SK-N-SH (cell line): Measurements from ENCODE around the gene IKZF5. TPM values are rescaled to one million over a fixed set of nuclear protein-coding genes. Genes with fewer than 3 reads are reported as not detected.

Source experiments
- CTCF ChIA-PET: fragments of 300-600, 350-600 bp; formaldehyde crosslinking; extraction: SDS; loops from one replicate; lab custom pipeline; 2021; lab: Yijun Ruan, JAX
- POLR2A ChIA-PET: fragments of 350-600 bp; sonication (Branson Sonifier 250); formaldehyde crosslinking; extraction: SDS; loops from one replicate; lab custom pipeline; 2020; ENCODE audit warnings: antibody characterized with exemption, inconsistent platforms; lab: Yijun Ruan, JAX
- DNase-seq: peaks from one replicate; pipeline ENCODE4 v3.0.0; 2012
- H2AFZ ChIP-seq: fragments of 200-600 bp; sonication (generic); 2 replicates; pipeline ENCODE4 v1.8.1; 2016; ENCODE audit warnings: antibody characterized with exemption, mild to moderate bottlenecking, low read depth
- H3F3A ChIP-seq: fragments of 200-600 bp; sonication (generic); replicated peaks from 2 replicates; pipeline ENCODE3; 2016; ENCODE audit warnings: antibody characterized with exemption, mild to moderate bottlenecking; ENCODE audit not compliant: insufficient read depth
- H3K27ac ChIP-seq, 2 experiments: fragments of 200-500 bp in 1 of 2; fragments of 200-600 bp in 1 of 2; sonication (Bioruptor generic) in 1 of 2; sonication (generic), shearing (Covaris generic) in 1 of 2; 2 replicates each; pipeline versions ENCODE4 v1.5.1 to v1.6.1; 2014 to 2016; ENCODE audit warnings: low read depth in 2 of 2, inconsistent platforms in 1 of 2, low read length in 1 of 2, mild to moderate bottlenecking in 1 of 2, mixed read lengths in 1 of 2
- H3K27me3 ChIP-seq: fragments of 200-600 bp; sonication (generic), shearing (Covaris generic); 2 replicates; pipeline ENCODE4 v1.6.1; 2016; ENCODE audit warnings: mixed run types; ENCODE audit not compliant: insufficient read depth
- H3K36me3 ChIP-seq, 2 experiments: fragments of 200-500 bp in 1 of 2; fragments of 200-600 bp in 1 of 2; sonication (Bioruptor generic) in 1 of 2; sonication (generic) in 1 of 2; replicated peaks in 1 of 2; 2 replicates each; pipeline versions ENCODE3 to v1.5.1; 2014 to 2016; ENCODE audit warnings: low read length in 1 of 2, mild to moderate bottlenecking in 1 of 2; ENCODE audit not compliant: insufficient read depth in 2 of 2, control insufficient read depth in 1 of 2
- H3K4me1 ChIP-seq, 2 experiments: fragments of 200-500 bp in 1 of 2; fragments of 200-600 bp in 1 of 2; sonication (Bioruptor generic) in 1 of 2; sonication (generic), shearing (Covaris generic) in 1 of 2; 2 replicates each; pipeline versions ENCODE4 v1.5.1 to v1.6.1; 2014 to 2016; ENCODE audit warnings: low read depth in 1 of 2, low read length in 1 of 2, mixed run types in 1 of 2; ENCODE audit not compliant: insufficient read depth in 2 of 2, control insufficient read depth in 1 of 2
- H3K4me2 ChIP-seq: fragments of 200-600 bp; sonication (generic), shearing (Covaris generic); 2 replicates; pipeline ENCODE4 v1.6.1; 2017; ENCODE audit warnings: mixed run types
- H3K4me3 ChIP-seq, 2 experiments: fragments of 200-500 bp in 1 of 2; fragments of 200-600 bp in 1 of 2; sonication (Bioruptor generic) in 1 of 2; sonication (generic), shearing (Covaris generic) in 1 of 2; 2 replicates each; pipeline versions ENCODE4 v1.5.1 to v1.8.1; 2014 to 2016; ENCODE audit warnings: low read depth in 2 of 2, inconsistent platforms in 1 of 2, low read length in 1 of 2, mild to moderate bottlenecking in 1 of 2, mixed read lengths in 1 of 2, moderate library complexity in 1 of 2
- H3K79me2 ChIP-seq: fragments of 200-600 bp; sonication (generic); 2 replicates; pipeline ENCODE4 v1.8.1; 2017; ENCODE audit warnings: mild to moderate bottlenecking; ENCODE audit not compliant: insufficient read depth
- H3K9ac ChIP-seq: fragments of 200-600 bp; sonication (generic); 2 replicates; pipeline ENCODE4 v1.6.1; 2017; ENCODE audit warnings: mixed run types
- H3K9me2 ChIP-seq: fragments of 200-600 bp; sonication (generic); 2 replicates; pipeline ENCODE4 v1.6.1; 2017; ENCODE audit warnings: mixed run types
- H3K9me3 ChIP-seq: fragments of 200-600 bp; sonication (generic); 2 replicates; pipeline ENCODE4 v1.6.1; 2017; ENCODE audit warnings: mixed run types, mild to moderate bottlenecking, moderate library complexity
- H4K20me1 ChIP-seq: fragments of 200-600 bp; sonication (generic); 2 replicates; pipeline ENCODE4 v1.6.1; 2017; ENCODE audit warnings: mild to moderate bottlenecking, mixed run types; ENCODE audit not compliant: insufficient read depth
- ELF1 ChIP-seq: IDR thresholded peaks from 2 replicates; pipeline ENCODE4 v1.4.0; 2012
- EZH2phosphoT487 ChIP-seq: fragments of 200-600 bp; sonication (generic); IDR thresholded peaks from 2 replicates; pipeline ENCODE4 v1.6.1; 2017; ENCODE audit warnings: low read depth, mixed run types, mild to moderate bottlenecking, antibody characterized with exemption, moderate library complexity, borderline replicate concordance
- FOSL2 ChIP-seq: IDR thresholded peaks from 2 replicates; pipeline ENCODE4 v1.4.0; 2012; ENCODE audit warnings: low read depth, mild to moderate bottlenecking, moderate library complexity, borderline replicate concordance
- FOXJ3 ChIP-seq: sonication (generic); formaldehyde crosslinking; IDR thresholded peaks from 2 replicates; pipeline ENCODE4 v1.5.1; 2020; ENCODE audit warnings: mild to moderate bottlenecking, missing genetic modification reagents
- FOXM1 ChIP-seq: IDR thresholded peaks from 2 replicates; pipeline ENCODE4 v1.4.0; 2012; ENCODE audit warnings: low read depth, mild to moderate bottlenecking
- REST ChIP-seq: IDR thresholded peaks from 2 replicates; pipeline ENCODE4 v1.6.1; 2012; ENCODE audit warnings: mild to moderate bottlenecking, low read depth, low read length, moderate library complexity
- SIN3A ChIP-seq: IDR thresholded peaks from 2 replicates; pipeline ENCODE4 v1.6.1; 2012; ENCODE audit warnings: low read depth, mild to moderate bottlenecking, low read length, moderate library complexity, borderline replicate concordance
- SMC3 ChIP-seq: IDR thresholded peaks from 2 replicates; pipeline ENCODE4 v1.6.1; 2012; ENCODE audit warnings: low read depth, low read length, improper control_type of control experiment
- TEAD4 ChIP-seq: IDR thresholded peaks from 2 replicates; pipeline ENCODE4 v1.4.0; 2012; ENCODE audit warnings: mild to moderate bottlenecking, borderline replicate concordance; ENCODE audit not compliant: insufficient read depth
- USF1 ChIP-seq: IDR thresholded peaks from 2 replicates; pipeline ENCODE4 v1.4.0; 2012; ENCODE audit warnings: low read depth, borderline replicate concordance
- WGBS: methylation state at CpG from one replicate; pipeline ENCODE4 v1.1.6; 2017; ENCODE audit warnings: low lambda C conversion rate; 5-methylcytosine and 5-hydroxymethylcytosine counted together
- polyA plus RNA-seq, 3 experiments: library from polyadenylated mRNA; depleted of rRNA; stranded (reverse); fragments of >200 nt; gene quantifications; 2 replicates each; pipeline ENCODE4 v1.2.3, GENCODE V29; 2012

Gene IKZF5
- polyA plus RNA-seq, 1 of the 3 experiments (the other 2 are of a cell fraction): 2.9 TPM

GRCh38 chr10:122984708-122985107, 23.9 kb downstream of the IKZF5 start:
- POLR2A ChIA-PET: no interaction called here
- H3K9me2 ChIP-seq: no peaks in the 10 kb centered on the region
- H3K27me3 ChIP-seq: no peaks in the 10 kb centered on the region
- no peak overlapping the region for H2AFZ ChIP-seq
- DNase-seq: no peak
- TF ChIP-seq ELF1 (no peak), FOXJ3 (CRISPR knock-in tag) (no peak), REST (no peak), FOSL2 (no peak), SMC3 (no peak), TEAD4 (no peak), EZH2phosphoT487 (no peak), USF1 (no peak), SIN3A (no peak)
- H3K9ac ChIP-seq: no peak overlapping the region
- H3F3A ChIP-seq: peaks cover 10% of the 10 kb centered on the region
- CTCF ChIA-PET: interaction anchor here (0.9 kb wide), 1 partner anchor 182 kb away, joined by 3 read pairs; no protein-coding TSS in a partner anchor
- no peak overlapping the region for H3K27ac ChIP-seq
- H3K36me3 ChIP-seq: peaks cover 12 to 28% of the 10 kb centered on the region in 2 experiments
- H3K4me2 ChIP-seq: no peak overlapping the region
- H4K20me1 ChIP-seq: no peaks in the 10 kb centered on the region
- H3K79me2 ChIP-seq: no peaks in the 10 kb centered on the region
- peaks cover 2 to 4% of the 10 kb centered on the region in 2 experiments; a peak in 3 of 4 replicates for H3K4me1 ChIP-seq
- H3K4me3 ChIP-seq: no peak overlapping the region
- 88% methylated on average over 2 of the region's 2 CpGs for WGBS
- no peaks in the 10 kb centered on the region for H3K9me3 ChIP-seq

GRCh38 chr10:122983898-122984297, 24.7 kb downstream of the IKZF5 start:
- Histone ChIP-seq H4K20me1 (no peaks in the 10 kb centered on the region), H3K9ac (no peak overlapping the region)
- POLR2A ChIA-PET: no interaction called here
- TF ChIP-seq FOXM1: no peak
- TF ChIP-seq, all 33 proteins: peak for 0
- Histone ChIP-seq H3K36me3 (peaks cover 12 to 26% of the 10 kb centered on the region in 2 experiments), H3K27ac (no peak overlapping the region), H3K9me2 (no peaks in the 10 kb centered on the region), H3K79me2 (no peaks in the 10 kb centered on the region), H3K27me3 (no peaks in the 10 kb centered on the region), H3K4me1 (peaks cover 4 to 6% of the 10 kb centered on the region in 2 experiments; a peak in 2 of 4 replicates), H3K4me2 (no peak overlapping the region), H3K4me3 (no peak overlapping the region), H3F3A (peaks cover 10% of the 10 kb centered on the region), H2AFZ (no peak overlapping the region), H3K9me3 (no peaks in the 10 kb centered on the region)
- WGBS: 96% methylated on average over 6 of the region's 6 CpGs
- DNase-seq: no peak
- CTCF ChIA-PET: interaction anchor here (0.6 to 3.5 kb wide), 4 partner anchors 11 to 277 kb away, joined by 3 to 15 read pairs (median 4); no protein-coding TSS in a partner anchor
